DMS79 treated with DMSO at 0.1 percent for 48 hours (cell line): ENCODE measurements around the gene RNF222.

ENCODE experiments used
- DNase-seq: peaks from one replicate; lab custom pipeline; 2025; lab: John Stamatoyannopoulos, UW

The RNF222 gene

GRCh38 chr17:8397636-8398035 is at the start of gene RNF222:
TSS of gene RNF222 (minus strand) at chr17:8397827. CDS start at chr17:8393461, 4,366 bp downstream.
- no peak for DNase-seq

- no peak for DNase-seq
Measured at GRCh38 chr17:8445536-8445935, 47.9 kb upstream of the RNF222 start.

- no peak for DNase-seq
Measured at GRCh38 chr17:8444494-8444893, 46.9 kb upstream of the RNF222 start.

- DNase-seq, result no peak
Measured at GRCh38 chr17:8443756-8444155, 46.1 kb upstream of the RNF222 start.

- no peak for DNase-seq
Measured at GRCh38 chr17:8442310-8442709, 44.7 kb upstream of the RNF222 start.

GRCh38 chr17:8441690-8442089 is 44.1 kb upstream of the RNF222 start:
- no peak for DNase-seq

- DNase-seq, result no peak
Measured at GRCh38 chr17:8439681-8440080, 42.1 kb upstream of the RNF222 start.

GRCh38 chr17:8438441-8438840 is 40.8 kb upstream of the RNF222 start:
- DNase-seq, result no peak

- DNase-seq, result no peak
Measured at GRCh38 chr17:8436844-8437171, 39.2 kb upstream of the RNF222 start.

- no peak for DNase-seq
Measured at GRCh38 chr17:8436169-8436843, 38.7 kb upstream of the RNF222 start.

GRCh38 chr17:8435245-8436168 is 37.9 kb upstream of the RNF222 start, which contains the start of gene NDEL1:
TSS of gene NDEL1 (plus strand) at chr17:8435884. CDS start at chr17:8444272, 8,388 bp downstream.
- DNase-seq, result peak; percentile 68

GRCh38 chr17:8430966-8431365 is 33.3 kb upstream of the RNF222 start:
- no peak for DNase-seq

- no peak for DNase-seq
Measured at GRCh38 chr17:8426802-8427201, 29.2 kb upstream of the RNF222 start.

- DNase-seq, result no peak
Measured at GRCh38 chr17:8426094-8426720, 28.6 kb upstream of the RNF222 start.

- no peak for DNase-seq
Measured at GRCh38 chr17:8421571-8421970, 23.9 kb upstream of the RNF222 start.

- DNase-seq, result no peak
Measured at GRCh38 chr17:8420041-8420934, 22.7 kb upstream of the RNF222 start.

GRCh38 chr17:8419305-8419704 is 21.7 kb upstream of the RNF222 start:
- no peak for DNase-seq

- no peak for DNase-seq
Measured at GRCh38 chr17:8418471-8418870, 20.8 kb upstream of the RNF222 start.

GRCh38 chr17:8417806-8418205 is 20.2 kb upstream of the RNF222 start:
- no peak for DNase-seq

GRCh38 chr17:8413938-8414337 is 16.3 kb upstream of the RNF222 start:
- no peak for DNase-seq

GRCh38 chr17:8413328-8413727 is 15.7 kb upstream of the RNF222 start:
- DNase-seq, result no peak

GRCh38 chr17:8412089-8412488 is 14.5 kb upstream of the RNF222 start:
- DNase-seq, result no peak
